ENCODE data around the gene ARL2BP.
"Not testable (repeated sequence)": the region's sequence is repeated elsewhere in the genome, so short reads cannot be mapped to it uniquely, and the experiment has no call there.

The ARL2BP gene

GRCh38 chr16:57244767-57245471 lies at the start of gene ARL2BP:
Gene ARL2BP (plus strand): TSS chr16:57245259. CDS start chr16:57245368, 109 bp downstream.
- no peak for TF ChIP-seq CTCF (IDR thresholded peaks at IDR 0.05; ENCODE audit: low read depth, low read length)
- H3K4me3 ChIP-seq (replicated peaks in 1 of 2; ENCODE audit: low read depth in 2 of 2, low read length in 2 of 2), result peak within 1 kb of the TSS; percentile 63 to 76
- DNase-seq (ENCODE audit: low read depth in 2 of 2), result peak; percentile 97 to 99

GRCh38 chr16:57196286-57196685 lies 48.8 kb upstream of the ARL2BP start:
- TF ChIP-seq CTCF (IDR thresholded peaks at IDR 0.05; ENCODE audit: low read depth, low read length), result no peak
- DNase-seq (ENCODE audit: low read depth in 2 of 2), result no peak
- H3K4me3 ChIP-seq (replicated peaks in 1 of 2; ENCODE audit: low read depth in 2 of 2, low read length in 2 of 2), result no peak overlapping the region

GRCh38 chr16:57196753-57197152 lies 48.3 kb upstream of the ARL2BP start:
- no peak overlapping the region for H3K4me3 ChIP-seq (replicated peaks in 1 of 2; ENCODE audit: low read depth in 2 of 2, low read length in 2 of 2)
- no peak for DNase-seq (ENCODE audit: low read depth in 2 of 2)
- TF ChIP-seq CTCF (IDR thresholded peaks at IDR 0.05; ENCODE audit: low read depth, low read length), result no peak

GRCh38 chr16:57200321-57200720 lies 44.7 kb upstream of the ARL2BP start:
- H3K4me3 ChIP-seq (replicated peaks in 1 of 2; ENCODE audit: low read depth in 2 of 2, low read length in 2 of 2); DNase-seq (ENCODE audit: low read depth in 2 of 2): not testable (repeated sequence)

- DNase-seq (ENCODE audit: low read depth in 2 of 2); H3K4me3 ChIP-seq (replicated peaks in 1 of 2; ENCODE audit: low read depth in 2 of 2, low read length in 2 of 2): not testable (repeated sequence)
Observed at GRCh38 chr16:57200926-57201325, 44.1 kb upstream of the ARL2BP start.

GRCh38 chr16:57202095-57202886 lies 42.8 kb upstream of the ARL2BP start:
- no peak for DNase-seq (ENCODE audit: low read depth in 2 of 2)
- TF ChIP-seq CTCF (IDR thresholded peaks at IDR 0.05; ENCODE audit: low read depth, low read length), result no peak
- no peak overlapping the region for H3K4me3 ChIP-seq (replicated peaks in 1 of 2; ENCODE audit: low read depth in 2 of 2, low read length in 2 of 2)

- no peak for TF ChIP-seq CTCF (IDR thresholded peaks at IDR 0.05; ENCODE audit: low read depth, low read length)
- no peak overlapping the region for H3K4me3 ChIP-seq (replicated peaks in 1 of 2; ENCODE audit: low read depth in 2 of 2, low read length in 2 of 2)
- no peak for DNase-seq (ENCODE audit: low read depth in 2 of 2)
Observed at GRCh38 chr16:57203451-57203850, 41.6 kb upstream of the ARL2BP start.

Data from cardiac fibroblast (primary cell).